HG02981 (cell line): Measurements from ENCODE around the gene SLC16A3.
"Not testable (repeated sequence)": the region's sequence is repeated elsewhere in the genome, so short reads cannot be mapped to it uniquely, and the experiment has no call there.

Source experiments
- ATAC-seq: cut with Tn5 transposase; IDR thresholded peaks from one replicate; pipeline ENCODE4 v1.9.1; 2021; ENCODE audit warnings: mild to moderate bottlenecking, moderate library complexity; ENCODE audit not compliant: unreplicated experiment

SLC16A3 gene

GRCh38 chr17:82228842-82229697 lies at the start of gene SLC16A3:
Gene SLC16A3, plus strand, starts transcription at chr17:82229042. Its CDS starts 6,967 bp downstream, at chr17:82236009.
- no peak for ATAC-seq

DNA sequence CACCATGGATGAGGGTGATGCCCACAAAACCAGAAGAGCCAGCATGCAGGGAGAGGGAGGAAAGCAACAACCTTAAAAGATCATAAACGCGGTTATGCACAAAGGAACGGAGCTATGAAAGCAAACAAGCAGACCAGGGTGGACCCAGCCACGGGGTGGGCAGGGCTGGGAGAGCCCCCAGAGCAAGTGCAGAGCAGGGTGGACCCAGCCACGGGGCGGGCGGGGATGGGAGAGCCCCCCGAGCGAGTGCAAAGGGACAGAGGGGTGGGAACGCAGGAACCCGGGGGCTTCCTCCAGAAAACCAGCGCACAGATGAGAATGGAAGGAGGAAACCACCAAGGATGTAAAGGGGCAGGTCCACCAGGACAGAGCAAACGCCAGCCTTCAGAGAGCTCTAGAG lies 49.4 kb upstream of the SLC16A3 start:
- no peak for ATAC-seq

- no peak for ATAC-seq
Observed at GRCh38 chr17:82179946-82180475, 48.8 kb upstream of the SLC16A3 start.

DNA sequence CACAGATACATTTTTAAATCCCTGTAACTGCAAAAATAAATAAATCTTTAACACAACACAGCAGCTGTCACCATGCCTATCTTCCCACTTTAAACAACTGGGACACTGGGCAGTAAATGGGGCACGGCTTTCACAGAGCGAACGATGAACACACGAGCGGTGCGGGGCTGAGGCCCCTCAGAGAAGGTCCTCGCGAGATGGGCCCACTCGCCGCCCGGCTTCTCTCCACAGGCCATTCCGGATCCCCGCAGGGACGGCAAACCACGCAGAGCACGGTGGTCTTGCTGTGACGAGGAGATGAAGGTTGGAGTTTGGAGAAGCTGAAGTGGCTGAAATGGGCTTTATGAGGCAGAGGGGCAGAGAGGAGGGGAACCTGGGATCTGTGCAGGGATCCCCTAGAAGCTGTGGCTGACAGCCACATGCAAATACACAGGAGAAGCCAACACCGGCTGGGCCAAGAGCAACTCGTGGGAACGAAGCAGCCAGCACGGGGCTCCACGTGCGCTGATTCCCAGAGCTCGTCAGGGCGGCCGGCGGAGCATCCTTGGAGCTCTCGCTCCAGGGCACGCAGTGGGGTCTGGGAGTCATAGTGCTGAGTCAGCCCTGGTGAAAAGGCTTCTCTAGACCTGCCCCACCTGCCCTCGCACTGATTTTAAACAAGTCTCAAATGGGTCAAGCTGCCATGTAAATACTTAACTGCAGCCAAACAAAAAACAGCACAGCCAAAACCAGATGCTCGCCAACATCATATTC lies 47.9 kb upstream of the SLC16A3 start:
- no peak for ATAC-seq

- no peak for ATAC-seq
Observed at GRCh38 chr17:82184761-82185160, 44.1 kb upstream of the SLC16A3 start.

- ATAC-seq, result no peak
Observed at GRCh38 chr17:82186221-82186620, 42.6 kb upstream of the SLC16A3 start.

- ATAC-seq, result no peak
Observed at GRCh38 chr17:82187500-82187899, 41.3 kb upstream of the SLC16A3 start.

DNA sequence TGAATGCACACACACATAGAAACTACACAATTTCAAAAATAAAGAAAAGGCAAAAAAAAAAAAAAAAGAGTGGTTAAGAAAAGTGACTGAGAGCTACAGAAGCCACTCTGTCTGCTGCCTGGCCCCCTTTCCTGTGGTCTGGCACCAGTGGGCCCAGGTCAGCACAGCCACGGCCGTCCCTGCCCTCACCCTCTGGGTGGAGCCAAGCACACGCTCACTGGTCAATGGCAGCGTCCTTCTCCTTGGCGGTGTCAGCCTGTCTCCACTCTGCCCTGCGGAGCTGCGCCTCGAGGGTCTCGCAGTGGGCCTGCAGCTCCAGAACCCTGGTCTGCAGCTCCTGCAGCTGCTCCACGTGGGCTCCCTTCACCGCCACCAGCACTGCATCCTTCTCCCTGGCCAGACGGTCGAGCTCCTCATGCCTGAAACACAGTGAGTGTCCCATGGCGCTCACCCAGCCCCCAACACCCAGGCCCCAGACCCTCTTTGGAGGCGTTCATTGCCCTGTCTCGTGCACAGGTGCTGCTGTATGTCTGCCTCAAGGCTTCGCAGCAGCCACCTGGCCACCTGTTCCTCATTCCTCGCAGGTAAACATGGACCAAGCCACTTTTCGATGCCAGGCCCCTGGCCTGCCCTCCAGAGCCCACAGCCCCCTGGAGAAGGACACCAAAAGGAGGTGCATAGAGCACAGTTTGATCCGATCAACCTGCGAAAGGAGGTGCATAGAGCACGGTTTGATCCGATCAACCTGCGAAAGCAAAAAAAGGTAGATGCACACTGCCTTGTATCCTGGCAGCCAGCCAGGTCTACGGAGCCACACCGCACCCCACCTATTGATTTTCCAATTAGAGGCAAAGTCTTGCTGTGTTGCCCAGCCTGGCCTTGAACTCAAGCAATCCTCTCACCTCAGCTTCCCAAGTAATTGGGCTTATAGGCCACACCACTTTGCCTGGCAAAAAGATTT lies 40.6 kb upstream of the SLC16A3 start:
- ATAC-seq, result no peak

DNA sequence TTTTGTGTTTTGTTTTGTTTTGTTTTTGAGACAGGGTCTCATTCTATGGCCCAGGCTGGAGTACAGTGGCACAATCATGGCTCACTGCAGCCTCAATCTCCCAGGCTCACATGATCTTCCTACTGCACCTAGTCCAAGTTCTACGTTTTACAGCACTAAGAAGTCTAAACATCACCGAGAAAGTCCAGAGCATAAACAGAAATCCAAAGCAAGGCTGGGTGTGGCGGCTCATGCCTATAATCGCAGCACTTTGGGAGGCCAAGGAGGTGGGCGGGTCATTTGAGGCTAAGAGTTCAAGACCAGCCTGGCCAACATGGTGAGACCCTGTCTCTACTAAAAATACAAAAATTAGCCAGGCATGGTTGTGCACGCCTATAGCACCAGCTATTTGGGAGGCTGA lies 35.8 kb upstream of the SLC16A3 start:
- not testable (repeated sequence) for ATAC-seq

GRCh38 chr17:82193520-82194220 lies 35.2 kb upstream of the SLC16A3 start:
- ATAC-seq, result no peak

- ATAC-seq, result no peak
Observed at GRCh38 chr17:82194765-82195164, 34.1 kb upstream of the SLC16A3 start.

DNA sequence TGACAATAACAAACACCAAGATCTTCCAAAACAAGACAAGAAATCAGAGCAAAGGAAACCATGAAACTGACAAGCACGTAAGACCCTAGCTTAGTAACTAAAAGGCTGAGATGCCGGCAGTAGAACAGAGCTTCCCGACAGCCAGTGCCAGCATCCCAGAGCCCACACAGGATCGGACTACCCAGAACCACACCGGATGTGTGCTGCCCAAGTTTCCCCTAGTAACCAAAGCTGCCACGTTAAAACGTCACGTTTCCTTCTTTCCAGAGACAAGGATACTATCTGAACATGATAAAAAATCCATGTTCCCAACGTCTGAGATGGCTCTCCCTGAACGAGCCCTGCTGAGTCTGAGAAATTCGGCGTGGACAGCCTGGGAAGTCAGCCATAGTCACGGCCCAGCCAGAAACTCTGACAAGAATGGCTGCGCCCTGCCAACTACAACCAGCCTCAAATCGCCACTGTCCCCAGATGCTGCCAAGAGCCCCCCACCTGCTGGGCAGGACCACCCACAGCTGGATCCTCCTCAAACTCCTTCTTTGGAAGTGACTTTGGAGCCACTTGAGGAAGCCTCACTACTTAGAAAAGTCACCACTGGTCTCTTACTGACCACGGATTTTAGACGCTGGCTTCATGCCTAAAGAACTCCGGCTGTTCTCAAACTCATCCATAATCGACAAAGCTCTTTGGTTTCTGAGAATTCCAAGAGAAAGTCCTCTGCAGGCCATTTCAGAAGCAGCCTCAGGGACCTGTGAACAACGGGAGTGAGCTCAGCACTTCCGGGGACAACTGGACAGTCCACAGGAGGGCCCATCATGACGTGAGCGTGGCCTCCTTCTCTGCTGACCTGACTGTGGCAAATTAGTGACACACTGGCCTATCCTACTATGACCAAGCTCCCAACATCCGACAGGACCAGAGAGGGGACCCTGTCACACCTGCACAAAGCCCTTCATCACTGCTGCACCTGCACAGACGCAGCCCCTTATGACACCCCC lies 32.9 kb upstream of the SLC16A3 start:
- no peak for ATAC-seq

DNA sequence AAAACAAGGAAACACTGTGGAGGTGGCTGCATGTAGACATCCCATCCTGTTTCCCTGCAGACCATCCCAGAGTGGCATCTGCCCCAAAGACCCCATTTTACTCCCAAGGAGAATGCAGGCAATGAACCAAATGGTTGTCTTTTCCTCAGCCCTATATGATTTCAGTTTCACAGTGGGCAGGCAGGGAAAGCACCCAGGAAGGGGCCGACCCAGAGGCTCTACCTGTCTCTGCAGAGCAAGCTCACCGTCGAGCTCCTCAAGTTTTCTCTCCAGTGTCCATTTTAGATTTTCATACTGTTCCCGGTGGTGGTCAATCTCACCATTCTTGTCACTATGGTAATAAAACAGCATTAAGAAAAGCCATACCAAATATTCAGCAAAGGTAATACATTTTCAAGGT lies 30.8 kb upstream of the SLC16A3 start:
- no peak for ATAC-seq

- no peak for ATAC-seq
Observed at GRCh38 chr17:82199496-82199895, 29.3 kb upstream of the SLC16A3 start.

GRCh38 chr17:82200135-82200534 lies 28.7 kb upstream of the SLC16A3 start:
- ATAC-seq, result no peak

GRCh38 chr17:82200743-82201497 lies 27.9 kb upstream of the SLC16A3 start:
- no peak for ATAC-seq

DNA sequence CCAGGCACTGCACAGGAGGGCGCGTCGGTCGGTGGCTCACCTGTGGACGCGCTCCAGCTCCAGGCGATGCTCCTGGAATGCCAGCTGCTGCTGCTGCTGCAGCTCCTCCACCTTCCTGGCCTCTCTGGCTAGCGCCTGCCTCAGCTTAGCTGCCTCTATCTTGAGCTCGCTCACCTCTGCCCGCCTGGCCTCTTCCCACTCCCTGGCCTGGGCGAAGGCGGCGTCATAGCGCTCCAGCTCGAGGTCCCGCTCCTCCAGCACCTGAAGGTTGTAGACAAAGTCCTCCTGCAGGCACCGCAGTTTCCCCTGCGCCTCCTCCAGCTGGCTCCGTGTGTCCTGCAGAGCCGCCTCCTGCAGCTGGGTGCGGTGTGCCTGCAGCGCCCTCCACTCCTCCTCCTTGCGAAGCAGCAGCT lies 27.3 kb upstream of the SLC16A3 start:
- ATAC-seq, result no peak

DNA sequence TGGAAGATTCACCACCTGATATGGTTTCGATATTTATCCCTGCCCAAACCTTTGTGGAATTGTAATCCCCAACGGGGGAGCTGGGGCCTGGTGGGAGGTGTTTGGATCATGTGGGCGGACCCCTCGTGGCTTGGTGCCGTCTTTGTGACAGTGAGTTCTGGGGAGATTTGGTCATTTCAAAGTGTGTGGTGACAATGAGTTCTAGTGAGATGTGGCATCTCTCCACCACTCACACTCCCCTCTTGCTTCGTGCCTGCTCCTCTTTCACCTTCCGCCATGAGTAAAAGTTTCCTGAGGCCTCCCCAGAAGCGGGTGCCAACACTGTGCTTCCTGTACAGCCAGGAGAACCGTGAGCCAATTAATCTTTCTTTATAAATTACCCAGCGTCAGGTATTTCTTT lies 25.9 kb upstream of the SLC16A3 start:
- ATAC-seq, result no peak
